OCI-M1 (cell line): Measurements from ENCODE around the gene HJURP.

Experiments used
- DNase-seq: peaks from one replicate; lab custom pipeline; 2025; lab: John Stamatoyannopoulos, UW

The HJURP gene

DNA sequence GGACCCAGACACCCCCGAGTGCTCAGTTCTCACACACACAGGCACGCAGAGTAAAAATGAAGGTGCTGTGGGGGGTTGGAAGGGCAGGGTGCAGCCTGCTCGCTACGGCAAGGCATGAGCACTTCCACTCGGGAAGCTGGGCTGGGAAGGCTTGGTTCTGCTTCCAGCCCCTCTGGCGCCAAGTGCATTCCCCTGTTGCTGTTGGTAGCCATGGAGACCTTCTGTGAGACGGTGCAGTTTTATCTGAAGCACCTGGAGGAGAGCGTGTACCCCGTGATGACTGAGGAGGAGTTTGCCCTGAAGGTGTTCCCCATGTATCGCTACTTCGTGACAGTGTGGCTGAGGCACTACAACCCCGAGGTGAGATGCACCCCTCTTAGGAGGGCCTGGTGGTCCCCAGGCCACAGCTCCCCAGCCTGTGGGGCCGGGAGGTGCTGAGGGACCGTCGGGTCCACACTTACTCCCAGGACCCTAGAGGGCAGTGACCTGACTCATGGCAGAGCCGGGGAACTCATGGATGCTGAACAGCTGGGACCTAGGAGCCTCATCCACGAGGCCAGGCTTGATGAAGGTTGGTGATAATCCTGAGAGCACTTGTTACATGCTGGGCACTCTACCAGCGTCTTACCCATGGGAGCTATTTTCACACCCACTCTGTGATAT is 60.7 kb downstream of the HJURP start:
- DNase-seq = no peak

DNA sequence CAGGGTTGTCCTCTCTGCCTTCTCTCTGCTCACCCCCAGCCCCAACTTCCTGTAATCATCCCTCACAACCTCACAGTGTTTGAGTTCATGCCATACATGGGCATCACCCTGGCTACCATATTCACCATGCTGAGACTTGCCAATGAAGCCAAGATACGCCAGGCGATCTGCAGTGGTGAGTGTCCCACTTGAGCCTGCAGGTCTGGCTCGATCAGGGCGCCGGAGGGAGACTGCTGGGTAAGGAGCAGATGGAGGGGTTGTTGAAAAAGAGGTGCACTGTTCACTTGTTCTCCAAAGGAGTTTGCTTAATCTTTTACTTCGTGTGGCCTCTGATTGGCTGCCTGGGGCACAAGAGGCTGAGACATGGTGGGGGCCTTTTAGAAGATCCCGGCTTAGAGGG is 61.6 kb downstream of the HJURP start:
- DNase-seq = no peak

DNA sequence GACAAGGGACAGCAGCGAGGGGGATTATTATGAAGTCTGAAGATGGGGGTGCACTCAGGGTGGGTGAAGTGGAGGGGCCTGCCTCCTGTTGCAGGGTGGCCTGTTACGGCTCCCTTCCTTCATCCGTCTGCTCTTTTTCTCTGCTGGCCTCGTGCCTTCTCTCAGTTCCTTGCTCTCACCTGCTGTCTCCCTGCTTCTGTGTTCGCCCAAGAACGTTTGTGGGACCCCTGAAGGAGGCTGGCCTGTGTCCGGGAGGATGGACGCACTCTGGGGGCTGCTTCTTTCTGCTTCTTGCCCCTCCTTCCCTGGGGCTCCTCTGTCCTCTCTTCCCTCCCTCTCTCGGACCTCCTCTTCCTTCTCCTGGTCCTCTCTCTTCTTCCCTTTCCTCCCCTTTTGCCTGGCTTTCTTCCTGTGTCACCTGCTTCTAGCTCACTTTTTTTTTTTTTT is 62.4 kb downstream of the HJURP start:
- no peak for DNase-seq

DNA sequence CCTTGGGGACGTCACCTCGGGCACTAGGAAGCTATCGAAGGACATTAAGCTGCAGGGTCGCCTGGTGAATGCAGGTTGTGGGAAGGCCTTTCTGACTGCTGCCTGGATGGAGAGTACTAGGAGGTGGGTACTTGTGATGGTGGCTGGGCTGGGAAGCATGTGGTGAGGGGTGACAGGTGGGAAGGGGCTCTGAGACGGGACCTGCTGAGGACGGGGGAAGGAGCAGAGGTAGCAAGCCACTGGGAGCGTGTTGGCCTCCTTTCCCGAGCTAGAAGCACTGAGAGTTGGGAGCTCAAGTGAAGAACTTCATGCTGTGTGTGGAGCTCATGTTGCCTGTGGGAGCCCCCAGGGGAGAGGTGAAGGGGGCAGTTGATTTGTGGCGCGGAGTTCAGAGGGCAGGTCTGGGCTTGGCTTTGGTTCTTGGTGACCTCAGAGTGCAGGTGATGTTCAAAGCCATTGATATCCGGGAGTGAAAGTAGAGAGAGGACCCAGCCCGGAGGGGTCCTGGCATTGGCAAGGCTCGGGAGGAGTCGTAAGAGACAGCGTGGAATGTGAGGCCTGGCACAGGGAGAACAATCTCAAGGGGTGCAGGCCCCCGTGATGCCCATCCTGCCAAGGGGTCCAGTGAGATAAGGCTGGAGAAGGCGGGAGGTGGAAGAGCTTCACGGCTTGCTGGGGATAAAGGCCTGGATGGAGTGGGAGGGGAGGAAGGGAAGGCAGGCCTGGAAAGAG is 63.0 kb downstream of the HJURP start:
- DNase-seq = no peak

DNA sequence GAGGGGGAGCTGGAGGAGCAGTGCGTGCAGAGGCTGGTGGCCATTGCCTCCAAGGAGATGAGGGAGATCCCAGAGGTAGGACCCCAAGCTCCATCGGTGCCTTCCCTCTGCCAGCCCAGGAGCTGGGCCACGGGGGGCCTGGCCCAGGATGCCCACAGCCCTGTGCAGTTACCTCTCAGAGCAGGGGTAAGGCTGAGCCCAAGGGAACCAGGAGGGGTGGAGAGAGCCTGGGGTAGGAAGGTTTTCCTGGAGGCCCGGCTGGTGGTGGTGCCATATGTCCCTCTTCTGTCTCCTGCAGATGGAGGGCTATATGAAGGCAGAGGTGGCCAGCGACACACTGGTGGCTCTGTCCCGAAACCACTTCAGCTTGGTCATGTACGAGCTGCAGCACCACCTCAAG is 64.8 kb downstream of the HJURP start:
- no peak for DNase-seq
